Natural killer cell (primary cell): ENCODE measurements around the gene FUT3. TPM values are rescaled to one million over a fixed set of nuclear protein-coding genes. Genes with fewer than 3 reads are reported as not detected.

Experiments
- ATAC-seq, 3 donors: fragments of 150-1000 bp in 2 of 3; fragments of 200-7000 bp in 1 of 3; cut with Tn5 transposase; 1 replicate in 1 of 3; 2 replicates in 2 of 3; pipeline ENCODE4 v1.10.0; 2021; ENCODE audit warnings: mild to moderate bottlenecking in 2 of 3, moderate library complexity in 2 of 3
- DNase-seq, 2 donors: peaks; one replicate each; pipeline versions ENCODE4 v3.0.0 to v3.0.0-alpha.2; 2013 to 2021; ENCODE audit warnings: mixed read lengths in 1 of 2
- H3K27ac ChIP-seq: one replicate; pipeline ENCODE4 v1.5.1; 2013; ENCODE audit warnings: mild to moderate bottlenecking, low read length
- H3K27me3 ChIP-seq: one replicate; pipeline ENCODE4 v1.6.1; 2013; ENCODE audit warnings: low read length; ENCODE audit not compliant: control insufficient read depth, insufficient read depth
- H3K36me3 ChIP-seq: one replicate; pipeline ENCODE4 v1.6.1; 2013; ENCODE audit warnings: low read length; ENCODE audit not compliant: control insufficient read depth, insufficient read depth
- H3K4me1 ChIP-seq: one replicate; pipeline ENCODE4 v1.6.1; 2013; ENCODE audit warnings: low read length; ENCODE audit not compliant: control insufficient read depth, insufficient read depth
- H3K4me3 ChIP-seq: one replicate; pipeline ENCODE4 v1.5.1; 2013; ENCODE audit warnings: low read length
- H3K9me3 ChIP-seq: one replicate; pipeline ENCODE4 v1.6.1; 2013; ENCODE audit warnings: low read length; ENCODE audit not compliant: control insufficient read depth, insufficient read depth
- H3K27ac Mint-ChIP-seq, 2 donors: one replicate each; pipeline ENCODE4 v1.8.0; 2022; ENCODE audit warnings: mild to moderate bottlenecking in 2 of 2, mixed read lengths in 2 of 2, moderate library complexity in 1 of 2
- H3K27me3 Mint-ChIP-seq, 2 donors: one replicate each; pipeline ENCODE4 v1.8.0; 2022; ENCODE audit warnings: low read depth in 2 of 2, mixed read lengths in 2 of 2
- H3K36me3 Mint-ChIP-seq: one replicate; pipeline ENCODE4 v1.8.0; 2022; ENCODE audit warnings: mixed read lengths
- H3K4me1 Mint-ChIP-seq, 2 donors: one replicate each; pipeline ENCODE4 v1.8.0; 2022; ENCODE audit warnings: mixed read lengths in 2 of 2
- H3K4me3 Mint-ChIP-seq: one replicate; pipeline ENCODE4 v1.8.0; 2022; ENCODE audit warnings: mild to moderate bottlenecking, moderate library complexity, mixed read lengths
- H3K9me3 Mint-ChIP-seq, 2 donors: one replicate each; pipeline ENCODE4 v1.8.0; 2022; ENCODE audit warnings: mixed read lengths in 2 of 2
- WGBS: methylation state at CpG from one replicate; pipeline ENCODE4 v1.1.7; 2013; ENCODE audit warnings: missing lambda C conversion rate; ENCODE audit not compliant: insufficient coverage; 5-methylcytosine and 5-hydroxymethylcytosine counted together
- intact Hi-C: fragments of 100-400 bp; cut with micrococcal nuclease; formaldehyde crosslinking; loops from one replicate; pipeline ENCODE4 v1.14.2; 2022
- total RNA-seq, 4 donors: library from RNA; stranded (reverse); fragments of 120-200 nt in 1 of 4; gene quantifications; one replicate each; pipeline versions ENCODE4 v1.2.3 to v1.2.4, GENCODE V29; 2013 to 2022
- TF ChIP-seq, protein P1 (sequence below): fragments of 200-600 bp; IDR thresholded peaks from one replicate; pipeline ENCODE4 v1.8.0; 2022; ENCODE audit warnings: antibody characterized with exemption

FUT3 gene
- total RNA-seq, 3 donors from 2014 or later (not counting 1 experiment from before 2014, with no cell fraction given), result not detected

DNA sequence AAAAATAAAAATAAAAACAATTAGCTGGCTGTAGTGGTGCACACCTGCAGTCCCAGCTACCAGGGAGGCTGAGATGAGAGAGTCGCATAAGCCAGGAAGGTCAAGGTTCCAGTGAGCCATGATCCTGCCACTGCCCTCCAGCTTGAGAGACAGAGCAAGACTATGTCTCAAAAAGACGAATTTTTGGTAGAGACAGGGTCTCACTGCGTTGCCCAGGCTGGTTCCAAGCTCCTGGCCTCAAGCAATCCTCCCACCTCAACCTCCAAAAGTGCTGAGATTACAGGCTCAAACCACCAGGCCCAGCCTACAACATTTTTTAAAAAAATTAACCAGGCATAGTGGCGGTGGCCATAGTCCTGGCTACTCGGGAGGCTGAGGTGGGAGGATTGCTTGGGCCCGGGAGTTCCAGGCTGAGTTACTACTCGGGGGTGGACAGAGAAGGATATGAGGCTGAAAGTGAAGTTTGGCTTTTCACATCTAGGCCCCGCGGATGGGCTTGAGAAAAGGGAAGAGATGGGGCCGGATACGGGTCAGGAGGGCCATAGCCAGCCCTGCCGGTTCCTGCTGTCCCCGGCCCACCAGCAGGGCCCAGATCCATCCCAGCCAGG lies 42.2 kb upstream of the FUT3 start:
- peaks cover 0 to 7% of the 10 kb centered on the region in 2 donors for H3K4me1 Mint-ChIP-seq
- intact Hi-C loops, result loop anchor here (2.0 kb wide), 1 partner anchor 89 kb away; the partner anchor contains the start of gene NRTN
- no peak overlapping the region for H3K27ac ChIP-seq
- peaks cover 24% of the 10 kb centered on the region for H3K36me3 ChIP-seq
- H3K4me3 Mint-ChIP-seq, result no peak overlapping the region
- H3K4me3 ChIP-seq, result no peak overlapping the region
- TF ChIP-seq, protein P1, sequence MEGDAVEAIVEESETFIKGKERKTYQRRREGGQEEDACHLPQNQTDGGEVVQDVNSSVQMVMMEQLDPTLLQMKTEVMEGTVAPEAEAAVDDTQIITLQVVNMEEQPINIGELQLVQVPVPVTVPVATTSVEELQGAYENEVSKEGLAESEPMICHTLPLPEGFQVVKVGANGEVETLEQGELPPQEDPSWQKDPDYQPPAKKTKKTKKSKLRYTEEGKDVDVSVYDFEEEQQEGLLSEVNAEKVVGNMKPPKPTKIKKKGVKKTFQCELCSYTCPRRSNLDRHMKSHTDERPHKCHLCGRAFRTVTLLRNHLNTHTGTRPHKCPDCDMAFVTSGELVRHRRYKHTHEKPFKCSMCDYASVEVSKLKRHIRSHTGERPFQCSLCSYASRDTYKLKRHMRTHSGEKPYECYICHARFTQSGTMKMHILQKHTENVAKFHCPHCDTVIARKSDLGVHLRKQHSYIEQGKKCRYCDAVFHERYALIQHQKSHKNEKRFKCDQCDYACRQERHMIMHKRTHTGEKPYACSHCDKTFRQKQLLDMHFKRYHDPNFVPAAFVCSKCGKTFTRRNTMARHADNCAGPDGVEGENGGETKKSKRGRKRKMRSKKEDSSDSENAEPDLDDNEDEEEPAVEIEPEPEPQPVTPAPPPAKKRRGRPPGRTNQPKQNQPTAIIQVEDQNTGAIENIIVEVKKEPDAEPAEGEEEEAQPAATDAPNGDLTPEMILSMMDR, result no peak
- 82% methylated on average over 13 of the region's 13 CpGs for WGBS
- H3K36me3 Mint-ChIP-seq, result no peaks in the 10 kb centered on the region
- H3K4me1 ChIP-seq, result no peaks in the 10 kb centered on the region
- ATAC-seq, result no peak
- peak in 1 of 2 donors; percentile 2 for DNase-seq
- no peaks in the 10 kb centered on the region for H3K9me3 Mint-ChIP-seq
- H3K27me3 Mint-ChIP-seq, result peaks cover 0 to 3% of the 10 kb centered on the region in 2 donors
- H3K27me3 ChIP-seq, result no peaks in the 10 kb centered on the region
- H3K27ac Mint-ChIP-seq, result no peak overlapping the region
- no peaks in the 10 kb centered on the region for H3K9me3 ChIP-seq

DNA sequence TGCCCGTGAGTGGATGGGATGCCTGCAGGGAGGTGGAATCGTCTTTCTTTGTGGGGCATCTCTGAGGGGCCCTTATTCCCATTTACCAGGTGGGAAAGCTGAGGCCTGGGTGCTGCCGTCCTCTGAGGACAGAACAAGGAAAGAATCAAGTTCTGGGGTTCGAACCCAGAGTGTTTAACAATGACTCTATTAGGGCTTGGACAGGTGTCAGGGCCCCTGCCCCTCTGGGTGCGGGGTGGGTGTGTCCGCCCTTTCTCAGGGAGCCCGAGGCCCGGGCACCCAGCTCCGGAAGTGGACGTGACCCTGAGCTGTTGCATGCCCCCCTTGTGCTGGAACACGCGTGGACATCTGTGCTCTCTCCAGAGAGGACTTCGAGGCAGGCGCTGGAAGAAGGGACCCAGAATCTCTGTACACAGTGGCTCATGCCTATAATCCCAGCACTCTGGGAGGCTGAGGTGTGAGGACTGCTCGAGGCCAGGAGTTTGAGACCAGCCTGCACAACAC lies 41.6 kb upstream of the FUT3 start:
- Mint-ChIP-seq H3K27ac (no peak overlapping the region), H3K27me3 (peaks cover 0 to 3% of the 10 kb centered on the region in 2 donors), H3K9me3 (no peaks in the 10 kb centered on the region), H3K36me3 (no peaks in the 10 kb centered on the region), H3K4me1 (peaks cover 0 to 7% of the 10 kb centered on the region in 2 donors), H3K4me3 (no peak overlapping the region)
- Histone ChIP-seq H3K4me1 (no peaks in the 10 kb centered on the region), H3K27me3 (no peaks in the 10 kb centered on the region), H3K36me3 (peaks cover 24% of the 10 kb centered on the region), H3K9me3 (no peaks in the 10 kb centered on the region), H3K27ac (no peak overlapping the region), H3K4me3 (no peak overlapping the region)
- TF ChIP-seq, protein P1, result peak; percentile 14
- intact Hi-C loops, result loop anchor here (2.0 kb wide), 1 partner anchor 88 kb away; the partner anchor contains the start of gene NRTN
- no peak for ATAC-seq
- 75% methylated on average over 15 of the region's 15 CpGs for WGBS
- DNase-seq, result peak in 1 of 2 donors; percentile 4

DNA sequence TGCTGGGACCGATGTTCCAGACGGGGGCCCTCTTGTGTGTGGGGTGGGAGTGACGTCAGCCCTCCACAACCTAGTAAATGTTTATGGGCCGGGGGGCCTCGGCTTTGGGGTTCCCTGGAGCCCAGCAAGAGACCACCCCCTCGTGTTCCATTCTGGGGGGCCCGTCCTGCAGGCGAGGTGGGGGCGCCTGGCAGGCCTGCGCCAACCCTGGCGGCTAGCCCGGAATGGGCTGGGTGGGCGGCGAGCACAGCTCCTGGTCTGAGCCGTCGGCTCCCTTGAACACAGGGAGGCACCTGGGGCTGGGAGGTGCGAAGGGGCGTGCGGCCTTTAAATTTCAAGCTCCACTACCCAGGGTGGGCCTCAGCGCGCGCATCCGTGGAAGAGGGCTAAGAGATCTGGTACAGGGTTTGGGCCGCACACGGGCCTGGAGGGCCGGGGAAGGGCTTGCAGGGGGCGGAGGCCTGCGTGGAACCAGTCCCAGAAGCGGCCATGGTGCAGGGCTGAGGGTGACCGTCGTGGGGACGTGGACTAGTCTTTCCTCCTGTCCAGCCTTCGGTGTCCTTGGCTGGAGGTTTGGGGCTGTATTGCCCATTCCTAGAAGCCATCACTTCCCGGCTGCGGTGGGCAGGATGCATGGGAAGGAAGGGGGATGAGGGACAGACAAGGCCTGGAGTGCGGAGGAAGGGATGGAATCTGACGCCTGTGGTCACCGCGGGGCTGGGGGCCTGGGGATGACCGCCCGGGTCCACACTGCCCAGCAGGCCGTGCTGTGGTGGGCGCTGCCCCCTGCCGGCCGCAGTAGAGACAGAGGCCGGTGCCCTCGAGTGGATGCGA lies 40.9 kb upstream of the FUT3 start:
- H3K4me3 ChIP-seq, result no peak overlapping the region
- ATAC-seq, result peak; percentile 23 to 76 (median 67)
- intact Hi-C loops, result loop anchor here (2.0 kb wide), 1 partner anchor 87 kb away; the partner anchor contains the start of gene NRTN
- no peak overlapping the region for H3K27ac ChIP-seq
- no peaks in the 10 kb centered on the region for H3K27me3 ChIP-seq
- Mint-ChIP-seq H3K27ac (peak overlapping the region in 1 of 2 donors; percentile 58), H3K36me3 (no peaks in the 10 kb centered on the region), H3K9me3 (no peaks in the 10 kb centered on the region), H3K4me3 (no peak overlapping the region), H3K4me1 (peaks cover 0 to 7% of the 10 kb centered on the region in 2 donors), H3K27me3 (peaks cover 0 to 3% of the 10 kb centered on the region in 2 donors)
- H3K36me3 ChIP-seq, result peaks cover 24% of the 10 kb centered on the region
- no peaks in the 10 kb centered on the region for H3K9me3 ChIP-seq
- peak in 1 of 2 donors; percentile 39 for DNase-seq
- no peaks in the 10 kb centered on the region for H3K4me1 ChIP-seq
- 18% methylated on average over 47 of the region's 48 CpGs for WGBS
- TF ChIP-seq, protein P1, result peak; percentile 52
